Testis (tissue), 3 donors: Measurements from ENCODE around the gene MIEN1. TPM values are rescaled to one million over a fixed set of nuclear protein-coding genes. Genes with fewer than 3 reads are reported as not detected.

ENCODE experiments used
- DNase-seq: peaks from one replicate; pipeline ENCODE4 v3.0.0-alpha.2; 2019
- H3K27ac ChIP-seq, 2 donors: fragments of 200-600 bp; sonication (generic); one replicate each; pipeline ENCODE4 v1.5.1; 2019
- H3K27me3 ChIP-seq: fragments of 200-600 bp; sonication (generic); one replicate; pipeline ENCODE4 v1.5.1; 2019
- H3K36me3 ChIP-seq: fragments of 200-600 bp; sonication (generic); one replicate; pipeline ENCODE4 v1.5.1; 2017; ENCODE audit warnings: low read depth; ENCODE audit errors: missing control alignments
- H3K4me1 ChIP-seq: fragments of 200-600 bp; sonication (generic); one replicate; pipeline ENCODE4 v1.5.1; 2019
- H3K4me3 ChIP-seq, 2 donors: fragments of 200-600 bp; sonication (generic); one replicate each; pipeline ENCODE4 v1.5.1; 2017 to 2019
- H3K9me3 ChIP-seq: fragments of 200-600 bp; sonication (generic); one replicate; pipeline ENCODE4 v1.5.1; 2017
- CTCF ChIP-seq, 3 experiments: fragments of 450-650 bp in 2 of 3; fragments of 200-600 bp in 1 of 3; sonication (generic) in 1 of 3; IDR thresholded peaks; one replicate each; pipeline ENCODE4 v1.5.1; 2016 to 2019; ENCODE audit warnings: antibody characterized with exemption in 3 of 3, mild to moderate bottlenecking in 2 of 3, moderate library complexity in 1 of 3
- POLR2A ChIP-seq: fragments of 450-650 bp; IDR thresholded peaks from one replicate; pipeline ENCODE4 v1.6.1; 2017; ENCODE audit warnings: antibody characterized with exemption, mild to moderate bottlenecking, moderate library complexity
- WGBS, 2 donors: methylation state at CpG; one replicate each; pipeline ENCODE4 v1.1.5; 2018; 5-methylcytosine and 5-hydroxymethylcytosine counted together
- intact Hi-C: fragments of 100-400 bp; cut with DNase I; formaldehyde crosslinking; loops from one replicate; pipeline ENCODE4 v1.15.1; 2023; ENCODE audit warnings: low total_unique reads
- polyA plus RNA-seq: library from polyadenylated mRNA; stranded (reverse); fragments of 350-450 nt; fragmentation: Illumina TruSeq; extraction: RNeasy Lipid Tissue Mini Kit (QIAGEN cat#74804); gene quantifications from one replicate; pipeline ENCODE4 v1.2.3, GENCODE V29; 2014; ENCODE audit warnings: low read depth, low replicate concordance; ENCODE audit not compliant: insufficient read depth
- total RNA-seq, 2 donors: library from RNA; depleted of rRNA; stranded (reverse); fragments of >200 nt; gene quantifications; one replicate each; pipeline ENCODE4 v1.2.3, GENCODE V29; 2016

MIEN1 gene
- total and polyA plus RNA-seq, 3 donors from 2014 or later = 47.9 to 89.1 (median 53.1) TPM

- Histone ChIP-seq H3K4me1 (no peaks in the 10 kb centered on the region), H3K27ac (no peak overlapping the region), H3K4me3 (no peak overlapping the region), H3K9me3 (no peaks in the 10 kb centered on the region), H3K27me3 (no peaks in the 10 kb centered on the region), H3K36me3 (no peaks in the 10 kb centered on the region)
- WGBS, 2 donors = 90 to 92% methylated on average over 13 to 20 of the region's 20 CpGs
- intact Hi-C loops = no loop called here
- no peak for DNase-seq
- TF ChIP-seq CTCF (IDR thresholded peaks at IDR 0.05) (no peak), POLR2A (no peak)
Observed at GRCh38 chr17:39709998-39710964, 20.1 kb downstream of the MIEN1 start.

GRCh38 chr17:39709319-39709997 lies 20.9 kb downstream of the MIEN1 start:
- DNase-seq = no peak
- no peaks in the 10 kb centered on the region for H3K27me3 ChIP-seq
- no peaks in the 10 kb centered on the region for H3K4me1 ChIP-seq
- no peak for TF ChIP-seq CTCF (IDR thresholded peaks at IDR 0.05)
- no peak for TF ChIP-seq POLR2A
- no peak overlapping the region for H3K4me3 ChIP-seq
- no peak overlapping the region for H3K27ac ChIP-seq
- intact Hi-C loops = no loop called here
- H3K36me3 ChIP-seq = no peaks in the 10 kb centered on the region
- WGBS, 2 donors = 92 to 93% methylated on average over 12 to 14 of the region's 14 CpGs
- H3K9me3 ChIP-seq = no peaks in the 10 kb centered on the region

GRCh38 chr17:39706921-39707337 lies 23.4 kb downstream of the MIEN1 start:
- TF ChIP-seq POLR2A (no peak), CTCF (IDR thresholded peaks at IDR 0.05) (no peak)
- Histone ChIP-seq H3K27me3 (no peaks in the 10 kb centered on the region), H3K4me3 (no peak overlapping the region), H3K4me1 (no peaks in the 10 kb centered on the region), H3K36me3 (no peaks in the 10 kb centered on the region), H3K9me3 (no peaks in the 10 kb centered on the region), H3K27ac (no peak overlapping the region)
- DNase-seq = no peak
- 86% methylated on average over 6 to 7 of the region's 7 CpGs for WGBS, 2 donors
- intact Hi-C loops = no loop called here

- intact Hi-C loops = no loop called here
- TF ChIP-seq POLR2A (no peak), CTCF (IDR thresholded peaks at IDR 0.05) (no peak)
- DNase-seq = no peak
- H3K27ac ChIP-seq = no peak overlapping the region
- no peaks in the 10 kb centered on the region for H3K9me3 ChIP-seq
- no peaks in the 10 kb centered on the region for H3K36me3 ChIP-seq
- H3K27me3 ChIP-seq = no peaks in the 10 kb centered on the region
- H3K4me3 ChIP-seq = no peak overlapping the region
- no peaks in the 10 kb centered on the region for H3K4me1 ChIP-seq
- WGBS, 2 donors = 86 to 89% methylated on average over 8 of the region's 8 CpGs
Observed at GRCh38 chr17:39706383-39706782, 23.9 kb downstream of the MIEN1 start.
